ENCODE results near the gene WASF1.
"Not testable (repeated sequence)": the region's sequence is repeated elsewhere in the genome, so short reads cannot be mapped to it uniquely, and the experiment has no call there.

The WASF1 gene

DNA sequence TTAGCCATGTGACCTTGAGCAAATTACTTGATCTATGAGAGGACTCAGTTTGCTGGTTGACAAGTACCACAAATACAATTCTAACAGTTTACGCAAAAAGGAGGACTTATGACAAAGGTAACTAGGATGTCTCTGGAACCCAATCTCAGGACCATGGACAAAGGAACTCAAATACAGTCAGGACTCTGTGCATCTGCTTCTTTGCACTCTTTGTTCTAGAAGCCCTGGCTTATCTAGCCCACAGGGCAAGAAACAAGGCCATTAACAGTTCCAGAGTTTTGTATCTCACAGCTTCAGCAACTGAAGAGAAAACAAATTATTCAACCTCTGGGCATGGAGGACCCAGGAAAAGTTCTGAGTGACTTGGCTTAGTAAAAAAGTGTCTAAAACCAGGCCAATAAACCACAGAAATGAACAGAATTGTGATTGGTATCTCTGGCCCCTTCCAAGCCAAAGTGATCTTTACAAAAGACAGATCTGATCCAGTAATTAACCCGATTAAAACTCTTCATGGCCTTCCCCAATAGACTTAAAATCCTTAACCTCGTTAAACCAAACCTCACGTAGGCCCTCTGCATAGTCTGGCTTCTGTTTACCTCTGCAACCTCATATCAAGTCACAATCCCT, 5.9 kb downstream of the WASF1 start:
- DNase-seq (ENCODE audit: low read depth, low spot score) = no peak

DNA sequence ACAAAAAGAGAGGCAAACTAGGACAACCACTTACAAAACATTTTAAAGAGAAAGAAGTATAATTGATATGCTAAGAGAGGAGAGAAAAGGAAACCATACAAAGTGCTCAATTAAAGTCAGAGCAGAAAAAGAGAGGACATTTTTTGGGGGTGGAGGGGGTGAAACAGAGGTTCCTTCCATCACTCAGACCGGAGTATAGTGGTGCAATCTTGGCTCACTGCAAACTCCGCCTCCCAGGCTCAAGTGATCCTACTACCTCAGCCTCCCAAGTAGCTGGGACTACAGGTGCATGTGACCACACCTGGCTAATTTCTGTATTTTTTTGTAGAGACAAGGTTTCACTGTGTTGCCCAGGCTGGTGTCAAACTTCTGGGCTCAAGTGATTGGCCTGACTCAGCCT, 9.4 kb downstream of the WASF1 start:
- no peak for DNase-seq (ENCODE audit: low read depth, low spot score)

DNA sequence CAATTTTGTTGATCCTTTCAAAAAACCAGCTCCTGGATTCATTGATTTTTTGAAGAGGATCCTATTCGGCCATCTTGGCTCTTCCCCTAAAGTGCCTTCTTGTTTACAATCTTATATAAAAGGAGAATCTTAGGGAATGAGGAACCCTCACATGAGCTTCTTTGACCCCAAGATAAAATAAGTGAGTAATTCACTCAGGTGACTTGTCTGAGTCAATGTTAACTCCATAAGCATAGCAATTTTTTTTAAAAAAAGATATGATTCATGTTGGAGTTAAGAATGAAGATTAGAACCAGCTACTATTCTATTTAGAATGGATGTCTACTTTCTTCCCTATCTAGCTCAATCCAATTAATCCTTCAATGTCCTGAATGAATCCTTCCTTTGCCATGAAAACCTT, 21.0 kb downstream of the WASF1 start:
- no peak for DNase-seq (ENCODE audit: low read depth, low spot score)

DNA sequence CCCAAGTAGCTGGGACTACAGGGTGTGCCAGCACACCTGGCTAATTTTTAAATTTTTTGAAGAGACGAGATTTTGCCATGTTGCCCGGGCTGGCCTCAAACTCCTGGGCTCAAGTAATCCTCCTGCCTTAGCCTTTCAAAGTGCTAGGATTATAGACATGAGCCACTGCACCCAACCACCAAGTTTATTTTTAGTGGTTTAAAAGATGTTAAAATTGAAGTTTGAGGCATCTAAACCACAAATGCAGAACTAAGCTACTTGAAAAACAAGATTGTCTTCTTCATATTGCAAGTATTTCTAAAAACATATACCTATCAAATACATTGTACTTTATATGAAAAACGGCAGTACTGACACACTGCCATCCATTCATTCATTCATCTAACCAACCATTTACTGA, 31.6 kb downstream of the WASF1 start:
- DNase-seq (ENCODE audit: low read depth, low spot score) = no peak

DNA sequence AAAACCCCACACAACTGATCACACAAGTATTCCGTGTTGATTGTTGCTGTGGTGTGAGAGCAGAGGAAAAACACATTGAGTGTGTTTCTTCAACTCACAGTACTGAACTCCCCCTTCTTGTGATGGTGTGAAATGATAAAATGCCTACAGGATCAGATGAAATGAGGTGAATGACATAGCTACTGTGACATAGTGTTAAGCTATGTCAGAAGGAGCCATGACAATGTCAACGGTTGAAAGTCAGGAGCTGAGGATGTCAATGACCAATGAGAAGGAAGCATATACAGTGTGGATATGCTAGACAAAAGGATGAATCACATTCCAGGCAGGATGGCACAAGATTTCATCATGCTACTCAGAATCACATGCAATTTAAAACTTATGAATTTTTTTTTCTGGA, 38.8 kb downstream of the WASF1 start:
- DNase-seq (ENCODE audit: low read depth, low spot score) = no peak

DNA sequence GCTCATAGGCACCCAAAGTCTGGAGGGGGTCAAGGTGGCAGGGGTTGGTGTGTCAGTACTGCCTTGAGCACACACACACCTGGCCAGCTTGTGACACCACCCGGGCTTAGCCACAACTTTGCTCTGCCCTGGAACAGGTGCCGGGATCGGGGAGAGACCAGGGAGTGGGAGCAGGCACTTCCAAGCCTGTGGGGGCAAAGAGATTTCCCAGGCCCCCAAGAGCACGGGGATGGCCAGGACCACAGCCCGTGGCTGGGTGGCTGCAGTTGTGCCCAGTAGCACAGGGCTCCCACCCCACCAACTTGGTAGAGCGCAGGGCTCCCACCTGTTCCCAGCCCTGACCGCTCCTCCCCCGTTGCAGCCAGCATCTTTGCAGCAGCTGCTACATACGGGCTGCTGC, 40.4 kb downstream of the WASF1 start:
- no peak for DNase-seq (ENCODE audit: low read depth, low spot score)

DNA sequence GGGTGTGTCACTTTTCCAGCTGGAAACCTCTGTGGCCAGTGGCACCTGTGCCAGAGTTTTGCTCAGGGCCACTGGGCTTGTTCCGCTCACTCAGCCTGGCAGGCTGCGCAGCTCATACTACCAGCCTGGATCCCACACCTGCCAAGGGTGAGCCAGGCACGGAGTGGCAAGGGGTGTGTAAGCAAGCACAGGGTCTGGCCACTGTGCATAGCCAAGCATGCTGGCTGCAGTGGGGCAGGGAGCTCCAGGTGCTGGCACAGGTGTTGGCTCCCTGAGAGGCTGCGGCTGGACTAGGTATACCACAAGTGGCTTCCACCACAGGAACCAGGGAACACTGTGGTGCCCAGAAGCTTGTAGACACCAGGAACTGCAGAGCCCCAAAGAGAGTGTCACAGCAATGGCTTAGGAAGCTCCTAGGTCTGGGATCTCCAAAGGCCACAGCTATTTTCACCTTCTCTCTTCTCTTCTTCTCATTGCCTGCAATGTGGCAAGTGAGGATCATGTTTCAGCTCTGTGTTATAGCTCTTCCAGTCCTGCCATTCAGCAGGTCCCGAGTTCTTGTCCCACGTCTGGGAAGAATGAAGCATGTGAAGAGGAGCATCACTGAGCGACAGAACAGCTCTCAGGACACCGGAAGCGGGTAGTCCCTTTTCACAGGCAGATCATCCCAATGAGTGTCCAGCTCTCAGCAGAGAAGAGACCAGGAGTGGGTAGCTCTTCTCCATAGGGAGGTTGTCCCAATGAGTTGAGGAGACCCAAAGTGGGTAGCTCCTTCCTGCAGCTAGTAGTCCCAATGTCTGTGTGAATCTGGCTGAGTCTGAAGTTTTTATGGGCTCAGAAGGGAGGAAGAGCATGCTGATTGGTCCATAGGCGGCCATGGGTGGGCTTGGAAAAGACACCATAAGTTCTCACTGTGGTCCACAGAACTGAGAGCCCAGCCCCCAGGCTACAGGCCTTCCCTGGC, 41.3 kb downstream of the WASF1 start:
- DNase-seq (ENCODE audit: low read depth, low spot score) = no peak

DNA sequence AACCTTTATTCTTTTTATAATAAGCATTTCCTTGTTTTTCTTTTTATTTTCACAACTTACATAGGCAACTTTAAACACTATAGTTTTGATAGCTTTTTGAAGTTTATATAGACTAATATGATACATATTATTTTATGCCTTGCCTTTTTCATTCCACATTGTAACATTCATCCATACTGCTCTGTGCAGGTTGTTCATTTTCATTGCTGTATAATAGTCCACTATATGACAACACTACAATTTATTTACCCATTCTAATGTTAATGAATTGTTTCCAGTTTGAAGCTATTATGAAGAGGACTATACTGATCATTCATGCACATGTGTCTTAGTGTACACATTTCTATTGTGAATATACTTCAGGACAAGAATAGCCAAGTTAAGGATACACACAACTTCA, 49.1 kb downstream of the WASF1 start:
- DNase-seq (ENCODE audit: low read depth, low spot score) = no peak

DNA sequence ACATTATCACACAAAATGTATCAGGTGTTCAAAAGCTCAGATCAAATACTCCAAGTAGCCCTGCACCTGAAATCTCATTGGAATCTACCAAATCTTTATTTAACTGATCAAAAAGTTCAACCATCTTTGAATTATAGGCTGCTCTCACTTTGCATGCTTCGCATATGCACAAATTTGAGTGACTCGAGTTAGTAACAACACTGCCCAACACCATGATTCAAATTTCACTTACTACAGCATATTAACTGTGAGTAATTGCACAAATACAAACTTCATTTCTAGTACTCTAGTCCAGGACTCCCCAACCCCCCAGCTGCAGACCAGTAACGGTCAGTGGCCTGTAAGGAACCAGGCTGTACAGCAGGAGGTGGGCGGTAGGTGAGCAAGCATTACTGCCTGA, 51.1 kb downstream of the WASF1 start:
- no peak for DNase-seq (ENCODE audit: low read depth, low spot score)

DNA sequence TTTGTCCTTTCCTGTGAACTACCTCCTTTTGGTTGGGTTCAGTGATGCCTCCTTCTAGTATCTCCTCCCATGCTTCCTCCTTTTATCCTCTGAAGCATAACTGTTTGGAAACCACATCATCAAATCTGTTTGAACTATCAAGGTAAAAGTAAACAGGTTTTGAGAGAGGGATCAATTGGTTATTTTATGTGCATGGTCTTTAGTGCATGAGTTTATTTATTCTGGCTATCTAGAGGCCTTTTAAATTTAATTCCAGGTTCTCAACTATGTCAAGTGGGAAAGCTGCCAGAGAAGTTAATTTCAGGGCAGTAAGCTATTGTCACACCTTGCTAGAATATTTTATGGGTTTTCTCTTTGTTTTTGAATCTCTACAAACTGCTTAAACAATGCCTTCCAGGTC, 54.1 kb downstream of the WASF1 start:
- DNase-seq (ENCODE audit: low read depth, low spot score) = no peak

DNA sequence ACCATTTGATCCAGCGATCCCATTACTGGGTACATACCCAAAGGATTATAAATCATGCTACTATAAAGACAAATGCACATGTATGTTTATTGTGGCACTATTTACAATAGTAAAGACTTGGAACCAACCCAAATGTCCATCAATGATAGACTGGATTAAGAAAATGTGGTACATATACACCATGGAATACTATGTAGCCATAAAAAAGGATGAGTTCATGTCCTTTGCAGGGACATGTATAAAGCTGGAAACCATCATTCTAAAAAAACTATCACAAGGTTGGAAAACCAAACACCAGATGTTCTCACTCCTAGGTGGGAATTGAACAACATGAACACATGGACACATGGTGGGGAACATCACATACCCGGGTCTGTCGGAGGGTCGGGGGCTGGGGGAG, 57.8 kb downstream of the WASF1 start:
- DNase-seq (ENCODE audit: low read depth, low spot score) = not testable (repeated sequence)

DNA sequence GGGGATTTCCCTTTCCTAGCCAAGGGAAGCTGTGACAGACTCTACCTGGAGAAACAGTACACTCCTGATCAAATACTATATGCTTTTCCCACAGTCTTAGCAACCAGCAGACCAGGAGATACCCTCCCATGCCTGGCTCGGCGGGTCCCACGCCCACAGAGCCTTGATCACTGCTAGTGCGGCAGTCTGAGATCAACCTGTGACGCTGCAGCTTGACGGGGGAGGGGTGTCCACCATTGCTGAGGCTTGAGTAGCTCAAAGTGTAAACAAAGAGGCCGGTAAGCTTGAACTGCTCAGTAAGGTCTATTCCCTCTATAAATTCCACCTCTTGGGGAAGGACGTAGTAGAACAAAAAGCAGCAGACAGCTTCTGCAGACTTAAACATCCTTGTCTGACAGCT, 63.2 kb downstream of the WASF1 start:
- DNase-seq (ENCODE audit: low read depth, low spot score) = no peak

DNA sequence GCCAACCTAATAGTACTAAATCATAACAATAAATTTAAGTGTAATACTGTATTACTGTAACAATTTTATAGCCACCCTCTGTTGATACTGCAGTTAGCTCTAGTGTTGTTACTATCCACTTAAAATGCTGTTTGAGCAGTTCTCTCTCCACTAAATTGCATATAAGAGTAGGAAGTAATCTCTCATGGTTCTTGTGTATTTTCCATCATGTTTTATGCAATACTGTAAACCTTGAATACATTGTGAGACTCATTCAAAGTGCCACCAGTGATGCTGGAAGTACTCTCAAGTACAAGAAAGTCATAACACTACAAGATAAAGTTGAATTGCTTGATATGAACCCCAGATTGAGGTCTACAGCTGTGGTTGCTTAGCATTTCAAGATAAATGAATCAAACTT, 65.5 kb downstream of the WASF1 start:
- DNase-seq (ENCODE audit: low read depth, low spot score) = no peak

DNA sequence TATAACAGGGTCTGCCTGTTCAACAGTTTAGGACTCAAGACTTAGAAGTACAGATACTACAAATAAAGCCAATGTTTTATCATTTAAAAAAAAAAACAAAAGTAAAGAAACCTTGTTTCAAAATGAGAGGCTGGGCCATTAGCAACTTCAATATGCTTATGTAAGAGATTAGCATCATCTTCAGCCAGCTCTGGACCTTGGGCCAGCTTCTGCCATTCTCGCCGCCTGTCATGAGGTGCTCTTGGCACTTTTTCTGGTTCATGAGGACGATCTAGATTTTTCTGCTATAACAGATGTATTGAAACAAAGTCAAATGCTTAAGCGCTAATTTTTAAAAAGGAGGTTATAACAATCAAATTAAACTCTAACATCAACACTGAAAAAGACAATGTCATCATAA, 74.2 kb downstream of the WASF1 start:
- no peak for DNase-seq (ENCODE audit: low read depth, low spot score)

DNA sequence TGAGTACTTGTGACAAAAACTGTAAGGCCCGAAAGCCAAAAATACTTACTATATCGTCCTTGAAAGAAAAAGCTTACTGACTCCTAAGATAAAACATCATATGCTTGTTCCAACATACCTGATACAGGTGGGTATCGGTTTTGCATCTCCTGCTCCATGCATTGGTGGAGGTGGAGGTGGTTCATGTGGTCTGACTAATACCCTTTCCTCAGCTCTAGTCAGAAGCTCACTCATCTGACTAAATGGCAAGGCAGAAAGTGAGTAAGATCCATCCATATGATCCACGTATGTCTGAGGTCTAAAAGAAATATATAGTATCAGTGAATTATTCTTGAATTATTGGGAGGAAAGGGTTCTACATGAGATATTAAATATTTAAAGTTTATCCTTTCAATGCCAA, 76.2 kb downstream of the WASF1 start:
- DNase-seq (ENCODE audit: low read depth, low spot score) = no peak

DNA sequence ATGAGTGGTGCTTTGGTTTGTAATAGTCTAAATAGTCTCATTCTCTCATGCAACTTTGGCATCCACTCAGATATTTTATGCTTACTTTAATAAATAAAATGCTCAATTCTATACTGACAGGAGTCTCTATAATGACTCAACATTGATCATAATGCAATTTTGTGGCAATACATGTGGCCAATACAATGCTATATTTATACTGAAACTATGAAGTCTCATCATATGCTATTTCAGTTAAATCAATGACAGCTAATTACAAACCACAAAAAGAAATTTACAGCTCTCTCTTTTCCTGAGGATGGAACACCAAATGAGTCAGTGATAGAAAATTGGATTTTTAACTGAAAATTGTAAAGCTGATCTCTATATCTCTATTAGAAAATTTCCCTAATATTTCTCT, 77.1 kb downstream of the WASF1 start:
- DNase-seq (ENCODE audit: low read depth, low spot score) = no peak

DNA sequence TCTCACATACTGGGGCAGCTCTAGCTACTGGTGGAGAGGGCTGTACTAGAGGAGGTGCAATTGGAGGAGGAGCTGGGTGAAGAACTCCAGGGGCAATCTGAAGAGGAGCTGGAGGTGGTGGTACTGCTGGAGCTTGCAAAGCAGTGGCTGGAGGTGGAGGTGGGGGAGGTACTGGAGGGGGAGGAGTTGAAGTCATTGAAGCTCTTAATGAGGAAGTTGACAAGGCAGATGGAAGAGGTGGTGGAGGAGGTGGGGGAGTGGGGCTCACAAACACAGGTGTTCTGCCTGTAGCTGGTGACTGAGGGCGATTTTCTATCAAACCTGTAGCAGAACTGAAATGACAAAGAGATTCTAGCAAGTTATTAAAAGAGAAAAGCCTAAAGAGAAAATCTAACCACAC, 77.6 kb downstream of the WASF1 start:
- no peak for DNase-seq (ENCODE audit: low read depth, low spot score)

DNA sequence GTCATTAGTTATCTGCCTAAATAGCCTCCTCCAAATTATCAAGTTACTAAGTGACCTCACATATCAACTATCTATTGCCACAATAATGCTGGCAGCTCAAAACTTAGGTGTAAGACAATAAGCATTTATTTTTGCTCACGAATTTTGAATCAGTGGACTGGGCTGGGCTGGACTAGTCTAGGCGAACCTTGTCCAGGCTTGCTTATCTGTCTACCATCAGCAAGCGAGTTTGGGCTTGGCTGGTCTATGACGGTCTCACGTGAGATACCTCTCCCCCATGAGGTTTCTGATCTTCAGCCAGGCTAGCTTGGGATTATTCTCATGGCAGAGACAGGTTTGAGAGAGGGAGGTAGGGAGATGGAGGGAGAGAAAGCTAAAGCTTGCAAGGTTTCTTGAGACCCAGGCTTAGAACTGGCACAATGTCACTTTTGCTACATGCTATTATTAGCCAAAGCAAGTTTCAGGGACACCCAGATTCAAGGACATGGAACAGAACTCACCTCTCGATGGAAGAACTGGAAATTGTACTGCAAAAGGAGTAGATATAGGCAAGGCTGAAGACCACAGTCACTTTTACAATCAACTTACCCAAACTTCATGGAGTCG, 80.9 kb downstream of the WASF1 start:
- DNase-seq (ENCODE audit: low read depth, low spot score) = no peak

DNA sequence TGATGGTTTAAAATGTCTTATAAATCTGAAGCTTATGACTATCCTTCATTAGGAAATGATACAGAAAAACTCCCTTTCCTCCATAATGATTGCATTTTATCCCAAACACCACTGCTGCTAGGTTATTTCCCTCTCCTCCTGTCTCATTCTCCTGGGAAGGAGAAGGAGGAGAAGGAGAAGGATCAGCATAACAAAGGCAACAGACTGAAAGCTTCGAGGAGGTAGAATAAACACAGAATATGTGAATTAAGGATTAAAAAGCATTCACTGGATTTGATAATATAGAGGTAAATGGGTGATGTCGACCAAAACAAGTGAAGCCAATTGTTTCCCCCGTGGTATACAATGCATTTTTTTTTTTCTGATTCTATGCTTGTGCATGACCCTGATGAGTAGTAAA, 82.0 kb downstream of the WASF1 start:
- DNase-seq (ENCODE audit: low read depth, low spot score) = no peak

DNA sequence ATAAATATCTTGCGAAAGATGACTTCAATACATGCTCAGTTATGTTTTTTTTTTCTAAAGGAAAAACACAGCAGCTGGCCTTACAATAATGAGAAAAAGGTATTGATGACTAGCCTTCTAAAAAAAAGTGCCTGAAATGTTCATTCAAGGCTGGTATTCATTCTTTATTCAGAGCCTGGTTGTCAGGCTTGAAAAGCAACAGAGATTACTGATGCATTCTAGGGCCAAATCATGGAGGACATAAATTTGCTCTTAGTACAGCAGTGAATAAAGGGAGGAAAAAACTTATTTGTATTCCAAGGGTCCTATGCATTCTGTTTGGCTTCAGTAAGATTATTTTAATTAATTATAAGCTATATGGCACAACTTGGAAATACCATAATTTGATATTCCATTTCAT, 83.5 kb downstream of the WASF1 start:
- DNase-seq (ENCODE audit: low read depth, low spot score) = no peak

DNA sequence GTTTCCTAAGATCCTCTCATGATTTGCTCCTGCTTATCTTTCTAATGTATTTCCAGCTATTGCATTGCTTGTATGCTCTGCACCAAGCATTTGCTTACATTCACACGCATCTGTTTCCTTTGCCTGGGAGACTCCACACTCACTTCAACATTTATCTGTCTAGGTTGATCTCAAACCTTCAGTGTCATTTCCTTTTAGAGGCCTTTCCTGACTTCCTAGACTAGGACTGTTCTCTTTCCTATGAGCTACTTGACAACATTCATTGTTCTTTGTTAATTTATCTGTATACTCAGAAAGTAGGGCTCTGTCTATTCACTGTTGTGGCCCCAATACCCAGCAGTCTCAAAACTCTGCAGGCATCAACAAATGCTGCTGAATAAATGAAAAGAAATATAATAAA, 84.4 kb downstream of the WASF1 start:
- DNase-seq (ENCODE audit: low read depth, low spot score) = no peak

DNA sequence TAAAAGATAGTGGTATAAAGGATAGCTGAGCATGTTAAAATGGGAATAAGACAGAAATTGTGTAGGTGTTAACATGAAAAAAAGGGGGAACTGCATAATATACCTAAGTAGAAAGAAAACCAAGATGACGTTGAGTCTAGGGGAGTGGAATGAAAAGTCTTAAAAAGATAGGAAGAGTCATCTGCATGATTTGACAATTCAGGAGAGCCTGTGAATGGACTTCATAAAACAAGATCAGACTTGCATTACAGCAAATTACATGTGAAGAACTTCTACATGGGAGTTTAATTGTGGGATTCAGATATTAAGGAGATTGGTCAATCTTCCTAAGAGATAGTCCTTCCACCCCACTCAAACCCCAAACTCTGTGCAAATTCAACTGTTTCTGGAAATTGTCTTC, 85.5 kb downstream of the WASF1 start:
- no peak for DNase-seq (ENCODE audit: low read depth, low spot score)

DNA sequence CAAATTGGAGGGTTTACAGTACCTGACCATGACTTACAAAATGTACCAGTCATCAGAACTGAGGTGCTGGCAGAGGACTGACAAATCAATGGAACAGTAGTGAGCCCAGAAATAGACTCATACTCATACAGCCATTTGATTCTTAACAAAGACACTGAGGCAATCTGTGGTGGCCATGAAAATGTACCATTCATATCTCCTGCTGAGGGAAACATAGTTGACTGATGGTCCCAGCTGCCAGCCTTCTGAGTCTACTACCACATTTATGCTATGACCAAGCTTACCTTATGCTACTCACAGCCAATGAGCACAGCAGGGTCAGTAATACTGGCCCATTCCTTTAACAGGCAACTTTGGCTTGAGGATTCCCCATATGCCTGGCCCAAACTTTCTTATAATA, 88.6 kb downstream of the WASF1 start:
- no peak for DNase-seq (ENCODE audit: low read depth, low spot score)
